Suprapubic skin (tissue), 3 donors: Measurements from ENCODE around the gene ZMAT5.

ENCODE experiments used
- CTCF ChIP-seq, 2 donors: fragments of 200-600 bp in 1 of 2; fragments of 450-650 bp in 1 of 2; sonication (generic) in 1 of 2; IDR thresholded peaks; one replicate each; pipeline ENCODE4 v1.5.1; 2016 to 2019; ENCODE audit warnings: antibody characterized with exemption in 2 of 2, mild to moderate bottlenecking in 1 of 2, moderate library complexity in 1 of 2
- POLR2A ChIP-seq, 2 donors: fragments of 450-650 bp; IDR thresholded peaks; one replicate each; pipeline ENCODE4 v1.6.1; 2017; ENCODE audit warnings: antibody characterized with exemption in 2 of 2, mild to moderate bottlenecking in 2 of 2, moderate library complexity in 2 of 2

GRCh38 chr22:29795663-29796062 lies 28.9 kb upstream of the ZMAT5 start:
- no peak for TF ChIP-seq POLR2A (IDR thresholded peaks at IDR 0.05)
- TF ChIP-seq CTCF (IDR thresholded peaks at IDR 0.05), result no peak
